ENCODE measurements around the gene FBN2. TPM values are rescaled to one million over a fixed set of nuclear protein-coding genes. Genes with fewer than 3 reads are reported as not detected.

Gene FBN2
- total RNA-seq, 4 donors from 2014 or later, result 0.57 to 4.4 (median 1.6) TPM

DNA sequence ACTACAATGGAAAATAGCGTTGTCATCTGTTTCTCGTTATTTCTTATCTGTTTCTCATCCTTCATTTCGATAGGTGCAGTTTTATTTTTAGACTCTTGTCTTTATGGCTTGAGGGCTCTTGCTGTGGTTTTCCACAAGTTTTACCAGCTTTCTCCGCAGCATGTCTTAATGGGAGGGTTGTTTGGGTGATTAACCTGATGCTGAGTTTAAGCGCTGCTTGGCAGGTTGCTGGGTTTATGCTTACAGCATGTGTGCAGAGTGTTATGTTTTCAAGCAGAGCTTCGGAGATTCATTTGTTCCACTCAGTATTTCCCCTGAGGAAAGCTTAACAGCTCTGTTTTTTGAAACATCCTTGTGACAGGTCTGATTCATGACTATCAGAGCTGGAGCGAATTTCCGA lies 300.5 kb downstream of the FBN2 start:
- Histone ChIP-seq H3K27me3 (peaks cover 0 to 8% (median 0%) of the 10 kb centered on the region in 4 donors), H3K9me3 (no peaks in the 10 kb centered on the region), H3K4me3 (no peak overlapping the region), H3K4me1 (peaks cover 0 to 20% (median 0%) of the 10 kb centered on the region in 3 donors), H3K36me3 (no peaks in the 10 kb centered on the region), H3K27ac (no peak overlapping the region)
- TF ChIP-seq POLR2A (IDR thresholded peaks at IDR 0.05) (no peak), CTCF (IDR thresholded peaks at IDR 0.05) (no peak)
- no peak for DNase-seq
- WGBS, 2 donors, result 23 to 24% methylated on average over 8 of the region's 8 CpGs
- intact Hi-C loops (cut with DNase I), result no loop called here

GRCh38 chr5:128237000-128237399 lies 301.0 kb downstream of the FBN2 start:
- Histone ChIP-seq H3K4me3 (no peak overlapping the region), H3K9me3 (no peaks in the 10 kb centered on the region), H3K4me1 (peaks cover 0 to 20% (median 0%) of the 10 kb centered on the region in 3 donors), H3K27me3 (peaks cover 0 to 8% (median 0%) of the 10 kb centered on the region in 4 donors), H3K36me3 (no peaks in the 10 kb centered on the region), H3K27ac (no peak overlapping the region)
- DNase-seq, result no peak
- TF ChIP-seq CTCF (IDR thresholded peaks at IDR 0.05), result no peak
- TF ChIP-seq POLR2A (IDR thresholded peaks at IDR 0.05), result no peak
- intact Hi-C loops (cut with DNase I), result no loop called here
- WGBS, 2 donors, result 64 to 66% methylated on average over 2 of the region's 2 CpGs

DNA sequence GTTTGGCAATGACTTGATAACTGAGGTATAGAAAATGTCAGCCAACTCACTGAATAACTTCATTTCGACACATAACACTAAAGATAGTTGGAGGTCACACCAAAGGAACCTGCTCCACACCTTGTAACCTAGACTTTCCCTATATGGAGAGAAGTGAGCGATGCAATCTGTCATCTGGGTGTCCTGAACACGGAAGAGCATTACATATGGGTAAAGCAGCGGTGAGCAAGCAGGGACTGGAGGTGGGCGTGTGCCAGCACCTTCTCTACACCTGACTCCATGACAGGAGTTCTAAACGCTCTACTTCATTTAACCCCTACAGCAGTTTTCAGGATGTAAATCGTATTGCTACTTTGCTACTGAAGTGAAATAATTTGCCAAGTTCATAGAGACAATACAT lies 301.7 kb downstream of the FBN2 start:
- peaks cover 0 to 20% (median 0%) of the 10 kb centered on the region in 3 donors for H3K4me1 ChIP-seq
- H3K4me3 ChIP-seq, result no peak overlapping the region
- TF ChIP-seq POLR2A (IDR thresholded peaks at IDR 0.05) (no peak), CTCF (IDR thresholded peaks at IDR 0.05) (no peak)
- no peak overlapping the region for H3K27ac ChIP-seq
- H3K36me3 ChIP-seq, result no peaks in the 10 kb centered on the region
- 49 to 52% methylated on average over 7 of the region's 7 CpGs for WGBS, 2 donors
- no peaks in the 10 kb centered on the region for H3K9me3 ChIP-seq
- peaks cover 0 to 8% (median 0%) of the 10 kb centered on the region in 4 donors for H3K27me3 ChIP-seq
- DNase-seq, result no peak
- intact Hi-C loops (cut with DNase I), result no loop called here

DNA sequence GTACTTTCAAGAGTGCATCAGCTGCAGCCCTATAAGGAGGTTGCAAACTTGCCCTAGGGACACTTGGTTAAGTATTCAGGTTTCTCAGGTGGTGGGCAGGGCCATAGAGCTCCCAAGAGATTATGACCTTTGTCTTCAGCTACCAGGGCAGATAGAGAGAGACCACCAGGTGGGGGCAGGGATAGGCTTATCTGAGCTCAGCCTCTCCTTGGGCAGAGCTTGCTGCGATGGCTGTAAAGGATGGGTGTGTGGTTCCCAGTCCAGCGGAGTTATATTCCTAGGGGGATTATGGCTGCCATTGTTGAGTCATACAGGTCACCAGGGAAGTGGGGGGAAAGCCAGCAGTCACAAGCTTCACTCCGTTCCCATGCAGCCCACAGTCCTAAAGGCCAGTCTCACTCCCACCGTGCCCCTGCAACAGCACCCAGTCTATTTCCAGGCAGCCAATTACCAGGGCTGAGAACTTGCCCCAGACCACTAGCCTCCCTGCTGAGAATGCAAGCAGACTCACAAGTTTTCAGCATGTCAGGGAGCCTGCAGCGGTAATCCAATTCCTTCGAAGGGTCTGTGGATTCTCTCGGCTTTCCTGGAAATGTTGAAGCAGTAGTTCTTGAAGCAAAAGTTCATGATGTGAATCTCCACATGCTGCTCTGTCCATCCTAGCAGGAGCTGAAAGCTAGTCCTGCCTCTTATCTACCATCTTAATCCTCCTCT lies 303.0 kb downstream of the FBN2 start:
- no peak for DNase-seq
- intact Hi-C loops (cut with DNase I), result no loop called here
- Histone ChIP-seq H3K36me3 (no peaks in the 10 kb centered on the region), H3K9me3 (no peaks in the 10 kb centered on the region), H3K27me3 (peaks cover 0 to 8% (median 0%) of the 10 kb centered on the region in 4 donors), H3K4me1 (peaks cover 0 to 20% (median 0%) of the 10 kb centered on the region in 3 donors), H3K27ac (no peak overlapping the region), H3K4me3 (no peak overlapping the region)
- no peak for TF ChIP-seq POLR2A (IDR thresholded peaks at IDR 0.05)
- no peak for TF ChIP-seq CTCF (IDR thresholded peaks at IDR 0.05)
- WGBS, 2 donors, result 89 to 90% methylated on average over 5 to 7 of the region's 7 CpGs

DNA sequence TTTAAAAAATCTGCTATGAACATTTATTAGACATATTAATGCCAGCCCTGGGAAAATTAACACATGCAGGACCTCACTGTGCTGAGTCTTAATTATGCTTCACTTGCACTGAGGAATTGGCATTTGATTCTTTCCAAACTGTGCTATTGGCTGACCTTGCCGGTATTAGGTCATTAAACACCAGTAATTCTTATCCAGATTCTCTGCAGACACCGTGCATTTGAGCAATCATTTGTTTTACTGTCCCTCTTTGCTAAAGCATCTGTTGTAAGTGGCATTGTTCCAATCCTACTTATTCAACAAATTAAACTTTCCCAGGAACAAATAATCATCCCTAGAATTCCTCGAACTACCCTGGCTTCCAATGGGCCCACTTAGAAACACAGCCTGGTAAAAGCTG lies 309.5 kb downstream of the FBN2 start:
- H3K4me3 ChIP-seq, result no peak overlapping the region
- no peaks in the 10 kb centered on the region for H3K9me3 ChIP-seq
- WGBS, 2 donors, result 19 to 35% methylated on average over 3 of the region's 3 CpGs
- intact Hi-C loops (cut with DNase I), result no loop called here
- no peak overlapping the region for H3K27ac ChIP-seq
- TF ChIP-seq POLR2A (IDR thresholded peaks at IDR 0.05), result no peak
- DNase-seq, result no peak
- no peaks in the 10 kb centered on the region for H3K27me3 ChIP-seq
- H3K4me1 ChIP-seq, result peaks cover 0 to 13% (median 0%) of the 10 kb centered on the region in 3 donors
- no peaks in the 10 kb centered on the region for H3K36me3 ChIP-seq
